ENCODE measurements around the gene TAF13.

- TF ChIP-seq, protein P1, sequence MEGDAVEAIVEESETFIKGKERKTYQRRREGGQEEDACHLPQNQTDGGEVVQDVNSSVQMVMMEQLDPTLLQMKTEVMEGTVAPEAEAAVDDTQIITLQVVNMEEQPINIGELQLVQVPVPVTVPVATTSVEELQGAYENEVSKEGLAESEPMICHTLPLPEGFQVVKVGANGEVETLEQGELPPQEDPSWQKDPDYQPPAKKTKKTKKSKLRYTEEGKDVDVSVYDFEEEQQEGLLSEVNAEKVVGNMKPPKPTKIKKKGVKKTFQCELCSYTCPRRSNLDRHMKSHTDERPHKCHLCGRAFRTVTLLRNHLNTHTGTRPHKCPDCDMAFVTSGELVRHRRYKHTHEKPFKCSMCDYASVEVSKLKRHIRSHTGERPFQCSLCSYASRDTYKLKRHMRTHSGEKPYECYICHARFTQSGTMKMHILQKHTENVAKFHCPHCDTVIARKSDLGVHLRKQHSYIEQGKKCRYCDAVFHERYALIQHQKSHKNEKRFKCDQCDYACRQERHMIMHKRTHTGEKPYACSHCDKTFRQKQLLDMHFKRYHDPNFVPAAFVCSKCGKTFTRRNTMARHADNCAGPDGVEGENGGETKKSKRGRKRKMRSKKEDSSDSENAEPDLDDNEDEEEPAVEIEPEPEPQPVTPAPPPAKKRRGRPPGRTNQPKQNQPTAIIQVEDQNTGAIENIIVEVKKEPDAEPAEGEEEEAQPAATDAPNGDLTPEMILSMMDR (IDR thresholded peaks at IDR 0.05; ENCODE audit: poor library complexity, severe bottlenecking): no peak
- no peak for TF ChIP-seq EZH2 (IDR thresholded peaks at IDR 0.05; ENCODE audit: borderline replicate concordance, insufficient read depth, low read length, poor library complexity, severe bottlenecking)
These were observed 14.6 kb upstream of the TAF13 start, which contains the start of gene TMEM167B for GRCh38 chr1:109090196-109091077.

All from neural cell (in vitro differentiated cells).